Transverse colon (tissue), 4 donors: Measurements from ENCODE around the gene KIAA2012. TPM values are rescaled to one million over a fixed set of nuclear protein-coding genes. Genes with fewer than 3 reads are reported as not detected.

Experiments used
- DNase-seq: peaks from one replicate; pipeline ENCODE4 v3.0.0-alpha.2; 2019
- H3K27ac ChIP-seq, 4 donors: fragments of 200-600 bp; sonication (generic); 2 replicates each; pipeline ENCODE4 v1.5.1; 2016 to 2018; ENCODE audit warnings: inconsistent platforms in 4 of 4
- H3K27me3 ChIP-seq: fragments of 200-600 bp; sonication (generic); 2 replicates; pipeline ENCODE4 v1.5.1; 2017; ENCODE audit warnings: inconsistent platforms
- H3K36me3 ChIP-seq, 4 donors: fragments of 200-600 bp; sonication (generic); 2 replicates each; pipeline ENCODE4 v1.5.1; 2017 to 2019; ENCODE audit warnings: inconsistent platforms in 4 of 4
- H3K4me1 ChIP-seq, 4 donors: fragments of 200-600 bp; sonication (generic); 2 replicates each; pipeline ENCODE4 v1.5.1; 2017 to 2020; ENCODE audit warnings: inconsistent platforms in 4 of 4
- H3K4me3 ChIP-seq, 4 donors: fragments of 200-600 bp; sonication (generic); 1 replicate in 1 of 4; 2 replicates in 3 of 4; pipeline versions ENCODE4 v1.5.1 to v1.6.1; 2017 to 2019; ENCODE audit warnings: inconsistent platforms in 4 of 4
- H3K9me3 ChIP-seq, 2 donors: fragments of 200-600 bp; sonication (generic); 2 replicates each; pipeline ENCODE4 v1.5.1; 2017 to 2019; ENCODE audit warnings: inconsistent platforms in 2 of 2
- EP300 ChIP-seq: sonication (generic); formaldehyde crosslinking; IDR thresholded peaks from one replicate; pipeline ENCODE4 v1.6.1; 2017; ENCODE audit warnings: antibody characterized with exemption, low read depth
- POLR2A ChIP-seq: fragments of 450-650 bp; IDR thresholded peaks from one replicate; pipeline ENCODE4 v1.6.1; 2016; ENCODE audit warnings: antibody characterized with exemption, mild to moderate bottlenecking, moderate library complexity
- POLR2AphosphoS5 ChIP-seq, 3 donors: sonication (generic); formaldehyde crosslinking; IDR thresholded peaks; one replicate each; pipeline ENCODE4 v1.6.1; 2016; ENCODE audit warnings: antibody characterized with exemption in 3 of 3
- whole genome bisulfite sequencing, 2 donors: methylation state at CpG; one replicate each; pipeline ENCODE4 v1.1.5; 2018; ENCODE audit warnings: low coverage in 1 of 2; 5-methylcytosine and 5-hydroxymethylcytosine counted together
- in situ Hi-C, 4 donors: fragments of 200-750 bp; cut with MboI; loops; one replicate each; pipeline versions ENCODE4 v1.15.0 to v1.15.1; 2017; ENCODE audit warnings: low sequenced_read_pairs in 3 of 4, low pct_ligation_motif_present in 1 of 4, low pct_unique_long_range_greater_than_20kb in 1 of 4
- intact Hi-C: fragments of 100-400 bp; cut with DNase I; formaldehyde crosslinking; loops from one replicate; pipeline ENCODE4 v1.15.1; 2023; ENCODE audit warnings: low total_unique reads
- total RNA-seq, 4 donors: library from RNA; depleted of rRNA; stranded (reverse); fragments of >200 nt; gene quantifications; one replicate each; pipeline ENCODE4 v1.1.0, GENCODE V29; 2016
- TF ChIP-seq, protein P1 (sequence below), 5 experiments: fragments of 200-600 bp in 3 of 5; fragments of 450-650 bp in 2 of 5; sonication (generic) in 3 of 5; IDR thresholded peaks; 1 replicate in 2 of 5; 2 replicates in 3 of 5; pipeline ENCODE4 v1.5.1; 2016 to 2017; ENCODE audit warnings: antibody characterized with exemption in 5 of 5, inconsistent platforms in 3 of 5, mild to moderate bottlenecking in 2 of 5, moderate library complexity in 1 of 5

KIAA2012 gene
- total RNA-seq, 4 donors from 2014 or later, result not detected

GRCh38 chr2:202208526-202208925 lies 135.5 kb downstream of the KIAA2012 start:
- intact Hi-C loops, result no loop called here
- Histone ChIP-seq H3K27ac (no peak overlapping the region), H3K36me3 (peaks cover 0 to 47% (median 16%) of the 10 kb centered on the region in 4 donors), H3K4me1 (no peaks in the 10 kb centered on the region), H3K27me3 (no peaks in the 10 kb centered on the region), H3K9me3 (no peaks in the 10 kb centered on the region), H3K4me3 (no peak overlapping the region)
- TF ChIP-seq POLR2AphosphoS5 (IDR thresholded peaks at IDR 0.05) (no peak), POLR2A (no peak), EP300 (no peak)
- TF ChIP-seq, protein P1, sequence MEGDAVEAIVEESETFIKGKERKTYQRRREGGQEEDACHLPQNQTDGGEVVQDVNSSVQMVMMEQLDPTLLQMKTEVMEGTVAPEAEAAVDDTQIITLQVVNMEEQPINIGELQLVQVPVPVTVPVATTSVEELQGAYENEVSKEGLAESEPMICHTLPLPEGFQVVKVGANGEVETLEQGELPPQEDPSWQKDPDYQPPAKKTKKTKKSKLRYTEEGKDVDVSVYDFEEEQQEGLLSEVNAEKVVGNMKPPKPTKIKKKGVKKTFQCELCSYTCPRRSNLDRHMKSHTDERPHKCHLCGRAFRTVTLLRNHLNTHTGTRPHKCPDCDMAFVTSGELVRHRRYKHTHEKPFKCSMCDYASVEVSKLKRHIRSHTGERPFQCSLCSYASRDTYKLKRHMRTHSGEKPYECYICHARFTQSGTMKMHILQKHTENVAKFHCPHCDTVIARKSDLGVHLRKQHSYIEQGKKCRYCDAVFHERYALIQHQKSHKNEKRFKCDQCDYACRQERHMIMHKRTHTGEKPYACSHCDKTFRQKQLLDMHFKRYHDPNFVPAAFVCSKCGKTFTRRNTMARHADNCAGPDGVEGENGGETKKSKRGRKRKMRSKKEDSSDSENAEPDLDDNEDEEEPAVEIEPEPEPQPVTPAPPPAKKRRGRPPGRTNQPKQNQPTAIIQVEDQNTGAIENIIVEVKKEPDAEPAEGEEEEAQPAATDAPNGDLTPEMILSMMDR (IDR thresholded peaks at IDR 0.05), result no peak
- in situ Hi-C loops, result no loop called here
- DNase-seq, result no peak

DNA sequence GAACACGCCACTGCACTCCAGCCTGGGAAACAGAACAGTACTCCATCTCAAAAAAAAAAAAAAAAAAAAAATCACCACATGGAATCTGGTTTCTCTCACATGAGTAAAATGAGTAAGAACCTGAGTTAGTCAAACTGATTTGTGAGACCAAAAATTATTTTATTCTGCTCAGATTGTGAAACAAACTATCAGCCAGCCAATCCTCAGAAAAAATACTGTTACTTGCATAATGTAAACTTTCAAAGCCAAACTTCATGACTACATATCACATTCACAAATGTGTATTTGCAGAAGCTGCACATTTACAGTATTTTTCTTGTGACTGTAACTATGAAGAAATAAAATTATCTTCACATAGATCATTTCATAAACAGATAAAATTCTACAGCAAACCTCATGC lies 142.1 kb downstream of the KIAA2012 start:
- WGBS, 2 donors, result 92% methylated on average over 1 of the region's 1 CpG; no CpG with 5 or more reads in 1 of the 2 donors
- Histone ChIP-seq H3K36me3 (peaks cover 0 to 49% (median 10%) of the 10 kb centered on the region in 4 donors), H3K9me3 (no peaks in the 10 kb centered on the region), H3K4me3 (no peak overlapping the region), H3K4me1 (no peaks in the 10 kb centered on the region), H3K27ac (no peak overlapping the region), H3K27me3 (no peaks in the 10 kb centered on the region)
- in situ Hi-C loops, result no loop called here
- no peak for DNase-seq
- TF ChIP-seq, protein P1 (IDR thresholded peaks at IDR 0.05), result no peak
- TF ChIP-seq EP300 (no peak), POLR2A (no peak)
- intact Hi-C loops, result no loop called here

DNA sequence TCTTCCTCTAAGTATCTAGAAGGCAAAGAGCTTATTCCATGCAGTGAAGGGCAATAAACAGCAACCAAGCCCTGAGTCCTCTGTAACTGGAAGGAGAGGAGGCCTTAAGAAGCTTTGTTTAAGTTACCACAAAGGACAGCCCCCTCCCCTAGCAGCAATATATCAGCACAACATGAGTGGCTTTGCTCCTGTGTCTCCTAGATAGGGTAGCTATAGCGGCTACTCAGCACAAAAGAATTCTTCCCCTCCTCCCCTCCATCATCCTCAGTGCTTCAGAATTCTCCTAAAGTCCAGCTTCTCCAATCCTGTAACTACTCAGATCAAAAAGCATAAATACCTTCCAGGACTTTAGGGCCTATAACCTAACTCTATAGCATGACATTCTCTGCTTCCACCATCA lies 148.8 kb downstream of the KIAA2012 start:
- H3K27ac ChIP-seq, result no peak overlapping the region
- in situ Hi-C loops (no loop called here), intact Hi-C loops (no loop called here)
- peaks cover 0 to 22% (median 0%) of the 10 kb centered on the region in 4 donors for H3K36me3 ChIP-seq
- no peak for TF ChIP-seq POLR2A
- TF ChIP-seq EP300, result no peak
- TF ChIP-seq, protein P1 (IDR thresholded peaks at IDR 0.05), result no peak
- TF ChIP-seq POLR2AphosphoS5 (IDR thresholded peaks at IDR 0.05), result no peak
- no peak for DNase-seq
- no peaks in the 10 kb centered on the region for H3K27me3 ChIP-seq
- no peaks in the 10 kb centered on the region for H3K9me3 ChIP-seq
- no peak overlapping the region for H3K4me3 ChIP-seq
- H3K4me1 ChIP-seq, result peaks cover 0 to 5% (median 2%) of the 10 kb centered on the region in 4 donors
- WGBS, 2 donors, result 70 to 80% methylated on average over 1 of the region's 1 CpG

DNA sequence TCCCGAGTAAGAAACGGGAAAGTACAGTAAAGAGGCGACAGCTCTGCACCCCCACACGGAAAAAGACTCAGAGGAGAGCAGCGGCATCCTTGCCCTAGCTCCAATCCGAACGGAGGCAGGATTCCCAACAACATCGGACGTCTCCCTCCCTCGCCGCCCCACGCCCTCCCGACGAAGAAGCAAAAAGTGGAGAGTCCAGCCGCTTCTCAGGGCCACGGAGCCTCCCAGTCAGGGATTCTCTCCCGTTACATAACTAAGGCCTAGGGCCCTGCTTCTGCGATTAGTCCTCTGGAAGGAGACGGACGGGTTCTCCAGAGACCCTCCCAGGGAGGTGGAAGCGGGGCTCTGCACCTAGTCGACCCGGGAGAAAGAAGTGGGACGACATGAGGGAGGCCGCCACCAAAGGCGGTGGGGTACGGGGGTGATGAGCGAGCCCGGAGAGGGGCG lies 164.8 kb downstream of the KIAA2012 start:
- WGBS, 2 donors, result 0 to 1% methylated on average over 9 to 27 of the region's 30 CpGs

More for the DNA sequence above, 164.8 kb downstream of the KIAA2012 start:
- H3K36me3 ChIP-seq, result no peaks in the 10 kb centered on the region
- H3K27ac ChIP-seq, result peak overlapping the region; percentile 86 to 95 (median 92)
- no peak for TF ChIP-seq POLR2A
- TF ChIP-seq, protein P1 (IDR thresholded peaks at IDR 0.05), result no peak
- no peak for TF ChIP-seq POLR2AphosphoS5 (IDR thresholded peaks at IDR 0.05)
- no peak for TF ChIP-seq EP300
- H3K4me1 ChIP-seq, result peaks cover 10 to 22% (median 16%) of the 10 kb centered on the region in 4 donors
- no peaks in the 10 kb centered on the region for H3K9me3 ChIP-seq
- H3K27me3 ChIP-seq, result no peaks in the 10 kb centered on the region
- in situ Hi-C loops, result no loop called here
- intact Hi-C loops, result no loop called here
- H3K4me3 ChIP-seq, result peak overlapping the region; percentile 81 to 99 (median 92)
- DNase-seq, result peak; percentile 21
